Suprapubic skin (tissue), 4 donors: Measurements from ENCODE around the gene MYL7. TPM values are rescaled to one million over a fixed set of nuclear protein-coding genes. Genes with fewer than 3 reads are reported as not detected.

Experiments used
- DNase-seq, 2 donors: peaks; one replicate each; pipeline ENCODE4 v3.0.0-alpha.2; 2019; ENCODE audit warnings: low spot score in 2 of 2
- H3K27ac ChIP-seq: fragments of 200-600 bp; sonication (generic); one replicate; pipeline ENCODE4 v1.5.1; 2019
- H3K27me3 ChIP-seq: fragments of 200-600 bp; sonication (generic); one replicate; pipeline ENCODE4 v1.5.1; 2019
- H3K36me3 ChIP-seq: fragments of 200-600 bp; sonication (generic); one replicate; pipeline ENCODE4 v1.5.1; 2019
- H3K4me1 ChIP-seq: fragments of 200-600 bp; sonication (generic); one replicate; pipeline ENCODE4 v1.5.1; 2019
- H3K4me3 ChIP-seq: fragments of 200-600 bp; sonication (generic); one replicate; pipeline ENCODE4 v1.5.1; 2019; ENCODE audit warnings: mild to moderate bottlenecking
- H3K9me3 ChIP-seq: fragments of 200-600 bp; sonication (generic); one replicate; pipeline ENCODE4 v1.5.1; 2019
- EP300 ChIP-seq: sonication (generic); formaldehyde crosslinking; IDR thresholded peaks from one replicate; pipeline ENCODE4 v1.6.1; 2017; ENCODE audit warnings: antibody characterized with exemption
- POLR2A ChIP-seq, 2 donors: fragments of 450-650 bp; IDR thresholded peaks; one replicate each; pipeline ENCODE4 v1.6.1; 2017; ENCODE audit warnings: antibody characterized with exemption in 2 of 2, mild to moderate bottlenecking in 2 of 2, moderate library complexity in 2 of 2
- POLR2AphosphoS5 ChIP-seq, 3 donors: sonication (generic); formaldehyde crosslinking; IDR thresholded peaks; one replicate each; pipeline ENCODE4 v1.6.1; 2017; ENCODE audit warnings: antibody characterized with exemption in 3 of 3
- WGBS: methylation state at CpG from one replicate; pipeline ENCODE4 v1.1.5; 2018; 5-methylcytosine and 5-hydroxymethylcytosine counted together
- total RNA-seq, 4 donors: library from RNA; depleted of rRNA; stranded (reverse); fragments of >200 nt; gene quantifications; one replicate each; pipeline ENCODE4 v1.1.0, GENCODE V29; 2016
- TF ChIP-seq, protein P1 (sequence below), 2 donors: fragments of 200-600 bp in 1 of 2; fragments of 450-650 bp in 1 of 2; sonication (generic) in 1 of 2; IDR thresholded peaks; one replicate each; pipeline ENCODE4 v1.5.1; 2016 to 2019; ENCODE audit warnings: antibody characterized with exemption in 2 of 2, mild to moderate bottlenecking in 1 of 2, moderate library complexity in 1 of 2

Gene MYL7
- total RNA-seq, 4 donors from 2014 or later: not detected

DNA sequence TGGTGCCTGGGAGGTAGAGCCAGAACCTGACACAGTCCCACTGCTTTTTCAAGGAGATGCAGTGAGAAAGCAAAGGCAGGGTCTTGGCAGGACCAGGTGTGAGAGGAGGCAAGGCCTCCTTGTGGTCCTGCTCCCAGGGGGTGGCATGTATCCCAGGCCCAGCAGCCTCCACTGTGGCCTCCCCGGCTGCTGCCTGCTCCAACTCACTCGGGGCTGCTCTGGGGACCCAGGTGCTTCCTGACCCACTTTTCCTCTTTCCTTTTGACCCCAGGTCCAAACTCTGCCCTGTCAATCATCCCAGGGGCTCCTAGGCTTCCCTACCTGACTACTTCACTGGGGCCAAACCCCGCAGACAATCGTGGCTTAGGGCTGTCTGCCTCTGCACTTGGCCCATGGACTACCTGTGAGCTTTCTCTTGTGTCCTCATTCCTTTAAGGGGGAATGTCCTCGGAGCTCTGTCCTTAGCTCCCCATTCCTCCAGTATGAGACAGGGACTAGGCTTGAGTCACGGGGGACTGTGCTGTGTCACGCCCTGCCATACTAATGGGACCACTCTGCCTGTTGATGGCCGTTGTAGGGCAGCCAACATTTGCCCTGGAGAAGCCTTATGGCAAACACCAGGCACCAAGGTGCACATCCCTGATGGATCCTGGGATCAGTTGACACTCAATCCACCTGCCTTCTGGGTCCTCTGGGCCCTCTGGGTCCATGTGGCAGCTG is 38.1 kb downstream of the MYL7 start:
- no peak for DNase-seq
- H3K4me1 ChIP-seq: peaks cover 55% of the 10 kb centered on the region
- peaks cover 7% of the 10 kb centered on the region for H3K36me3 ChIP-seq
- TF ChIP-seq POLR2AphosphoS5 (IDR thresholded peaks at IDR 0.05) (no peak), EP300 (no peak), POLR2A (IDR thresholded peaks at IDR 0.05) (no peak)
- TF ChIP-seq, protein P1, sequence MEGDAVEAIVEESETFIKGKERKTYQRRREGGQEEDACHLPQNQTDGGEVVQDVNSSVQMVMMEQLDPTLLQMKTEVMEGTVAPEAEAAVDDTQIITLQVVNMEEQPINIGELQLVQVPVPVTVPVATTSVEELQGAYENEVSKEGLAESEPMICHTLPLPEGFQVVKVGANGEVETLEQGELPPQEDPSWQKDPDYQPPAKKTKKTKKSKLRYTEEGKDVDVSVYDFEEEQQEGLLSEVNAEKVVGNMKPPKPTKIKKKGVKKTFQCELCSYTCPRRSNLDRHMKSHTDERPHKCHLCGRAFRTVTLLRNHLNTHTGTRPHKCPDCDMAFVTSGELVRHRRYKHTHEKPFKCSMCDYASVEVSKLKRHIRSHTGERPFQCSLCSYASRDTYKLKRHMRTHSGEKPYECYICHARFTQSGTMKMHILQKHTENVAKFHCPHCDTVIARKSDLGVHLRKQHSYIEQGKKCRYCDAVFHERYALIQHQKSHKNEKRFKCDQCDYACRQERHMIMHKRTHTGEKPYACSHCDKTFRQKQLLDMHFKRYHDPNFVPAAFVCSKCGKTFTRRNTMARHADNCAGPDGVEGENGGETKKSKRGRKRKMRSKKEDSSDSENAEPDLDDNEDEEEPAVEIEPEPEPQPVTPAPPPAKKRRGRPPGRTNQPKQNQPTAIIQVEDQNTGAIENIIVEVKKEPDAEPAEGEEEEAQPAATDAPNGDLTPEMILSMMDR (IDR thresholded peaks at IDR 0.05): no peak
- H3K27ac ChIP-seq: peak overlapping the region; percentile 92
- H3K27me3 ChIP-seq: peaks cover 6% of the 10 kb centered on the region
- H3K9me3 ChIP-seq: no peaks in the 10 kb centered on the region
- 67% methylated on average over 8 of the region's 8 CpGs for WGBS
- H3K4me3 ChIP-seq: no peak overlapping the region

DNA sequence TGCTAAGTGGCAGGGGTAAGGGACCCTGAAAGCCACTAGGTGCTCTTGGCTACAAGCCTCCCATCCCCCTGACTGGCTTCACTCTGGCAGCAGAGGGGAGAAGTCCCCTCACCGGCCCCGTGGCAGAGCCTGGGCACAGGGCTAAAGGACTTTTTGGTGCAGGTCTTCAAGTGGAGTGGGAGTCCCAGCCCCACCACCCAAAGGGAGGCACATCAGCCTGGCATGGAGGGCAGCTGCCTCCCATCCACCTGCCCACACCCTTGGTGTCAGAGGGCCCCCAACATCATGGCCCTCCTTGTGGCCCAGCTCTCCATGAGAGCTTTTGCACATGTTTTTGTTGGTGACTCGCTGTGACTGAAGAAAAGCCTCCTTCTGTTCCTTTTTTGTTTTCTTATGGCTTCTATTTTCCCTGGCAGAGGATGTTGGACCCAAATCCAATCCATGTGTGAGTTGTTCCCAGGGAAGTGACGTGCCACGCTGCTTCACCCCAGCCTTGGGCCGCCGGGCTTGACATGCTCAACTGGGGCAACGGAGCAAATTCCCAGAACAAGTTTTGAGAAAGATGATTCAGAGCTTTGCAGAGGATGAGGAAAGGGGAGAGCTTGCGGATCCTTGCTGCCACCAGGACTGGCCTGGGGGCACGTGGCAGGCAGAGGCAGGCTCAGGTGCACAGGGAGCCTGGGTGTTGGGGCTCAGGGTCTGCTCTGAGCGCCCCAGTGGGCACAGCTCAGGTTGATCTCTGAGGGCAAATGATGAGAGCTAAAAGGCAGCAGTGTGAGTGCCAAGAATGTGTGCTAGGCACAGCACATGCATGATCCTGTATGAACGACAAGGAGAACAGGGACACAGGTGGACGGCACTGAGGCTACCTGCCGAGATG is 38.9 kb downstream of the MYL7 start:
- Histone ChIP-seq H3K9me3 (no peaks in the 10 kb centered on the region), H3K4me1 (peaks cover 50% of the 10 kb centered on the region), H3K27me3 (peaks cover 6% of the 10 kb centered on the region), H3K27ac (peak overlapping the region; percentile 92), H3K36me3 (no peaks in the 10 kb centered on the region), H3K4me3 (no peak overlapping the region)
- WGBS: 44% methylated on average over 14 of the region's 14 CpGs
- DNase-seq: no peak
- no peak for TF ChIP-seq EP300
- TF ChIP-seq POLR2AphosphoS5 (IDR thresholded peaks at IDR 0.05): peak in 1 of 3 donors; percentile 7

DNA sequence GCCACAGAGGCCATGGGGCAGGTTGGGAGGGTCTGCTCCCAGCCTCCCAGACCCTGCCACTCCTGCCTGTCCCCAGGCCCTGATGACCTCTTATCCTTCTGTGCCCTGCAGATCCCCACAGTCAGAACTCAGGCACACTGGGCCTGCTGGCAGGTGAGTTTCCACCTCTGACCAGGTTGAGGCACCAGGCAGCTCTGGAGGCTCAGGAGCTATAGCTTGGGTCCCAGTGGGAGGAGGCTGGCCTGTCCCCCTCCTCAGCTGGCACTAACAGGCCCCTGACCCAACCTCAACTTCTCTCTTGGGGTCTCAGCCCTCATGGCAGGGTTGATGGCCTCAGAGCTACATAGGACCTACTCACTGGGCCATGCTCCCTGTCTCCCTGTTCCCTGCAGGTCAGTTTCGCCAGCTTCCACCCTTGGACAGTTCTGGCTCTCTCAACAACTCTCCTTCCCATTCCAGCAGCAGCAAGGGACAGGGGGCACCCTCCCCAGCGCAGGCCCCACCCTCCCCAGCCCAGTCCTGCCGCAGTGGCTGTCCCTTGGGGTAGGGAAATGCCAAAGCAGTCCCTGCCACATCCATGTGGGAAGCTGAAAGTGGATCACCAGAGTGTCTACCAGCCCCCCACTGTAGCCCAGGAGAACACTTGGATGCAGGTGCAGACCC is 39.7 kb downstream of the MYL7 start:
- H3K9me3 ChIP-seq: no peaks in the 10 kb centered on the region
- no peak overlapping the region for H3K4me3 ChIP-seq
- no peak for DNase-seq
- peaks cover 6% of the 10 kb centered on the region for H3K27me3 ChIP-seq
- WGBS: 70% methylated on average over 3 of the region's 3 CpGs
- peak overlapping the region; percentile 69 for H3K27ac ChIP-seq
- TF ChIP-seq POLR2A (IDR thresholded peaks at IDR 0.05) (no peak), POLR2AphosphoS5 (IDR thresholded peaks at IDR 0.05) (no peak), EP300 (no peak)
- TF ChIP-seq, protein P1 (IDR thresholded peaks at IDR 0.05): no peak
- no peaks in the 10 kb centered on the region for H3K36me3 ChIP-seq
- peaks cover 43% of the 10 kb centered on the region for H3K4me1 ChIP-seq

DNA sequence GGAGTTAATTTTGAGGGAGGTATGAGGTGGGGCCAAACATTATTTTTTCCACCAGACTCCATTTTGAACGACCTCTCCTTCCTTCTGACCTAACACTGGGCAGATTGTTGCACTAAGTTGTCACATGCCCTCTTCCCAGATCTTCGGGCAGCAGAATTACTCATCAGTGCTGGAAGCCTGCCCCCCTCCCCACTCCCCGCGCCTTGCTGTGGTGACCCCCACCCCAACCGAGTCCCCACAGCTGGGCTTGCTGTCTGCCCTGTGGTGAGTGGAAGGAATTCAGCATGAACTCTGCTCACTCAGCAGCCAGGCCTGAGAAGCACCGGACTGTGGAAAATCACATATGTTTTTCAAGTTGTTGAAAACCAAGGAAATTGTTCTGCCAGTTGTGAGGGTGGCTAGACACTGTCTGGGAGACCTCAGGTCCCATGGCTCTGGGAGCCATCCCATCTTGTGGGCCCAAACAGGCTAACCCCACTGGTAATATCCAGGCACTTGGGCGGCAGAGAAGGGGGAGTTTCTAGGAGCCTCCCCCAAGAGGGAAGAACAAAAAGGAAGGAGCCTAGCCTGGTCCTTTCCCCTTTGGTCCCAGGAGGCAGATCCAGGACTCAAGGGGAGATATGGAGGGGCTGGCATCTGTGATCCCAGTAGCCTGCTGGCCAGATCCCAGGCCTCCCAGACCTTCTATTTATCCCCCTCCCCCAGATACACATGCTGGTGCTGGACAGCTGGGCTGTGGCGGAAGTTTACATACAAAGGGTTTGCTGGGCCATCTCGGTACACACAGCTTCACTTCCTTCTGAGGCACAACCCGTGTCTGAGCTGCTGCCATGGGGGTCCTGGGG is 40.5 kb downstream of the MYL7 start:
- H3K9me3 ChIP-seq: no peaks in the 10 kb centered on the region
- peaks cover 43% of the 10 kb centered on the region for H3K4me1 ChIP-seq
- H3K36me3 ChIP-seq: no peaks in the 10 kb centered on the region
- WGBS: 60% methylated on average over 10 of the region's 10 CpGs
- TF ChIP-seq, protein P1 (IDR thresholded peaks at IDR 0.05): no peak
- TF ChIP-seq POLR2AphosphoS5 (IDR thresholded peaks at IDR 0.05) (no peak), EP300 (no peak), POLR2A (IDR thresholded peaks at IDR 0.05) (no peak)
- no peak for DNase-seq
- peaks cover 6% of the 10 kb centered on the region for H3K27me3 ChIP-seq
- peak overlapping the region; percentile 69 for H3K27ac ChIP-seq
- no peak overlapping the region for H3K4me3 ChIP-seq

DNA sequence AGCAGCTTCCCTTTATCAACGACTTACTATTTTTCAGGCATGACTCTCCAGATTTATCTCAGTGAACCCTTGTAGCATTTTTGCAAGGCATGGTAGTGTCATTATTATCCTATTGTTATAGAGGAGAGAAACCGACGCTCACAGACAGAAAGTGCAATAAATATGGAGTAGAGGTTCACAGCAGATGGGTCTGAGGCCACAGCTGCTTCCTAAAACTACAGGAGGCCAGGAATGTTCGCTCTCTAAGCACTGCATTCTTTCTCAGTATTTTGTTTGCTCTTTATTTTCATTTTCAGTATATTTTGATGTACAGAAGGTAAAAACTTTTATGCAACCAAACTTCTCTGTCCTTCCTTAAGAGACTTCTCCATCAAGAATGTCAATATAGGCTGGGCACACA is 41.5 kb downstream of the MYL7 start:
- WGBS: 68% methylated on average over 4 of the region's 4 CpGs
- Histone ChIP-seq H3K4me3 (no peak overlapping the region), H3K4me1 (peaks cover 45% of the 10 kb centered on the region), H3K36me3 (no peaks in the 10 kb centered on the region), H3K27ac (no peak overlapping the region), H3K9me3 (no peaks in the 10 kb centered on the region), H3K27me3 (peaks cover 5% of the 10 kb centered on the region)
- DNase-seq: no peak
- TF ChIP-seq, protein P1 (IDR thresholded peaks at IDR 0.05): no peak
- no peak for TF ChIP-seq POLR2A (IDR thresholded peaks at IDR 0.05)
- no peak for TF ChIP-seq POLR2AphosphoS5 (IDR thresholded peaks at IDR 0.05)
- no peak for TF ChIP-seq EP300
